ENCODE results near the gene DYNC1LI1.
"Not testable (repeated sequence)": the region's sequence is repeated elsewhere in the genome, so short reads cannot be mapped to it uniquely, and the experiment has no call there.

Gene DYNC1LI1

DNA sequence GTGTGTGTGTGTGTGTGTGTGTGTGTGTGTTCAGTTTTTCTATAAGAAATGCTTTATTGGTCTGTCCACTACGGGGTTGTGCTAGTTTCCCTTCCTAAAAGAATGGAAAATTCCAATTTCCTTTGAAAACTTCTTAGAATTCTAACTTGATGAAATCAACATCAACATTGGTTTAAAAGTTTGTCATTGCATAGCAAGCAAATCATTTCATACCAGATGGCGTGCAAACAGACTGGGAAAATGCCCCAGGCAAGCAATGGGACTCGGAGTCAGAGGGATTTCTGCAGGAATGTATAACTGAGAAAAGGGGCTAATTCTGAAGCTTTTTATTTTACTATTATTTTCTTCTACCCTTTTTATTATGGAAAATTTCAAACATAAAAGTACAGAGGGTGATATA, 13.1 kb upstream of the DYNC1LI1 start:
- DNase-seq, result peak; percentile 83

GRCh38 chr3:32578669-32579068, 8.0 kb upstream of the DYNC1LI1 start:
- DNase-seq, result not testable (repeated sequence)

GRCh38 chr3:32577581-32578556, 7.2 kb upstream of the DYNC1LI1 start:
- DNase-seq, result peak; percentile 52

DNA sequence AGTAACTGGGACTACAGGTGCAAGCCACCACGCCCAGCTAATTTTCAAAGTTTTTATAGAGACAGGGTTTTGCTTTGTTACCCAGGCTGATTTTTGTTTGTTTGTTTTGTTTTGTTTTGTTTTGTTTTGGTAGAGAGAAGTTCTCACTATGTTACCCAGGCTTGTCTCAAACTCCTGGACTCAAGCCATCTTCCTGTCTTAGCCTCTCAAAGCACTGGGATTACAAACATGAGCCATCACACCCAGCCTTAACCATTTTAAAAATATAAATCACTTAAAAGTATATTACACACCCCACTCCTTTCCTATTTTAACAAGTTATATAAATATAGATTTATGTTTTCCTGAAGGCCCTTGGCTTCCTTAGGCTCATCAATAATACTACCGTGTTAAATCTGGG, 6.5 kb upstream of the DYNC1LI1 start:
- no peak for DNase-seq

DNA sequence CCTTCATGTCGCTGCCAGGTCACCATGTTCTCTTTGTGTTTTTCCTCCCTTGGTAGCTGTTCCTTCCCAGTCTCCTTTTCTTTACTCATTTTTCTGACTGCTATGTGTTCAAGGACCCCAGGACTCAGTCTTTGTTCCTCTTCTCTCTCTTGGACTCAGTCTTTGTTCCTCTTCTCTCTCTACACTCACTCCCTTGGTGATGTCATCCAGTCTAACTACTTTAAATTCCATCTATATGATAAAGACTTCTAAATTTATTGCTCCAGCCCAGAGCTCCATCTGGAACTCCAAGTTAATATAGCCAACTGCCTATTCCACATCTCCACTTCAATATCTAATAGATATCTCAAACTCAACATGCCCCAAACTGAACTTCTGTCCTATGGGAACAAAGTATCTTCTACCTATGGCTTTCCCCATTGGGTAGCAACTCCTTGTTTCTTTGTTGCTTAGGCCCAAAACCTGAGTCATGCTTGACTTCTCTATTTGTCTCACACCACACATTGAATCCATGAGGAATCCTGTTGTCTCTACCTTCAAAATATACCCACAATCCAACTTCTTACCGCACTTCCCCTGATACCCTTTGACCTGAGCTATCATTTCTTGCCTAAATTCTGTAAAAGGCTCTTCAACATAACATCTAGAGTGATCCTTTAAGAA, 4.9 kb upstream of the DYNC1LI1 start:
- DNase-seq, result peak; percentile 70

GRCh38 chr3:32571192-32571485, 481 bp upstream of the DYNC1LI1 start:
- DNase-seq, result no peak

DNA sequence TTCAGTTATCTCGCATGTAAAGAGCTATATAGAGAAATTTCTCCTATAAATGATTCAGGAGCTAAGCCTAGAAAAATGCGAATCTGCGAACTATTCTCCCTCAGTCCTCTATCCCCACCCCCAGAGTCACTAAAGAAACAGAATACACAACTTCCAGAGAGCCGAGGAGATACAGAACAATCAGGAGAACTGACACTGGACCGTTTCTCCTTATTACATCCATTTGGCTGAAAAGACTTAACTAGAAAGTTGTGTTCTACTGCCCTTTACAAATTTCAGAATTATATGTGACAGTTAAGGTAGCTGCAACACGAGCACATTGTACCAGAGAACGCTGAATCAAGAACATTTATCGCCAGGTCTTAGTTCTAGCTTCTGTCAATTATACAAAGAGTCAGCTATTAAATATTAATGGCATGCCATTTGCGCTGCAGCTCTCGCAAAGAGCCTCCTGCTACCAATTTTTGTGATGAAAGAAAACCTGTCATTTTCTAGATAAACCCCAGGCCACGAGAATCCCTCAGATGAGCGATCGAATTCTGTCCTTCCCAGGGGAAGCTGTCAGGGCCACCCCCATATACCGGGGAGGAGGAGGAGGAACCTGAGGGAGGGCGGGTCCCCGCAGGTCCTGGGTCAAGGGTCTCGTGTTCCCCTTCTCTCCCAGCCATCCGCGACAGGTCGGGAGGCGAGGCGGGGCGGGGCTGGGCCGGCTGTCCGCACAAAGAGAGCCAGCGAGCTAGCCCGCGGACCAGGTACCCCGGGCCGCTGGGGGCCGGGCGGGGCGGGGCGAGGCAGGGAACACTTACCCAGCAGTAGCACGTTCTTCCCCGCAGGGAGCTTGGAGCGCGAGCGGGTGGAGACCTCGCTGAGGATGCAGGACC, 878 bp downstream of the DYNC1LI1 start:
- peak; percentile 55 for DNase-seq

GRCh38 chr3:32568953-32569352, 1.7 kb downstream of the DYNC1LI1 start:
- DNase-seq, result no peak

GRCh38 chr3:32564195-32564594, 6.5 kb downstream of the DYNC1LI1 start:
- no peak for DNase-seq

- DNase-seq, result no peak
Observed at GRCh38 chr3:32562640-32563039, 8.0 kb downstream of the DYNC1LI1 start.

DNA sequence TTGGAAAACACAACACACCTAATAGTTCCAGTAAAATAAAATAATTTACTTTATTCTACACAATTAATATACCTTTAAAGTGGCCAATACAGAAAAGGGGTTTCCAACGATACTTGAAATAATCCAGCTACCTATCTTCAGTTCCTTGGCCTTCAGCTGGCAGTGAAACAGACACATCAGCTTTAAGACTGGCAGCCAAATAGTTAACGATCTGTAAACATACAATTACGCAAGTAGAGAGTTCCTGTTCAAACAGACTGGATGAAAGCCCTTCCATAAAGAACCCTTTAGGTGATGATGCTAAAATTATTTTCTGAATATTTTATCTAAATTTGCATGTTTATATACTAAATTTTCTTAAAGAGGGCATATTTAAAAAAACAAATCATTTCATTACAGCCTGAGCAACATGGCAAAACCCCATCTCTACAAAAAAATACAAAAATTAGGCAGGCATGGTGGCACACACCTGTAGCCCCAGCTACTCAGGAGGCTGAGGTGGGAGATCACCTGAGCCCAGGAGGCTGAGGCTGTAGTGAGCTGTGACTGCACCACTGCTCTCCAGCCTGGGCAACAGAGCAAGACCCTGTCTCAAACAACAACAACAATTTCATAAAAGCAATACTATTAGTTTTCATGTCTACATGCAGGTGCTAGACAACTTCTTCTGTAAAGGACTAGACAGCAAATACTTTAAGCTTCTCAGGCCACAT, 12.9 kb downstream of the DYNC1LI1 start:
- no peak for DNase-seq

GRCh38 chr3:32556332-32556731, 14.3 kb downstream of the DYNC1LI1 start:
- DNase-seq, result no peak

GRCh38 chr3:32553973-32554372, 16.7 kb downstream of the DYNC1LI1 start:
- no peak for DNase-seq

DNA sequence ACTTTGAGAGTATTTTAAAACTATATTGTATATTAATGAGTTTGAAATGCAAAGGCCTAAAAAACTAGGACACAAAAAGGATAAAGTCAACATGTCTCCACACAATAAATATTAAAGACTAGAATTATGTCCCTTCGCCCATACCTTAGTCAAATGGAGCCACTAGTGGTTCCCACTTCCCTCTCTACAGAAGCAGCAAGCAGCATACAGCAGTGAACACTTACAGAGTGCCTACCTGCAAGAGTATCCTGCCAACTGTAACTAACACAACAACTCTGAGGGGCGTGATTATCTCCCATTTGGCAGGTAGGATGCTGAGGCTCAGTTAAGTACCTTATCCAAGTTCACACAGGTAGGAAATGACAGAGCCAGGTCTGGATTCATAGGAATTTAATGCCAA, 17.2 kb downstream of the DYNC1LI1 start:
- no peak for DNase-seq

GRCh38 chr3:32552013-32552412, 18.6 kb downstream of the DYNC1LI1 start:
- no peak for DNase-seq

DNA sequence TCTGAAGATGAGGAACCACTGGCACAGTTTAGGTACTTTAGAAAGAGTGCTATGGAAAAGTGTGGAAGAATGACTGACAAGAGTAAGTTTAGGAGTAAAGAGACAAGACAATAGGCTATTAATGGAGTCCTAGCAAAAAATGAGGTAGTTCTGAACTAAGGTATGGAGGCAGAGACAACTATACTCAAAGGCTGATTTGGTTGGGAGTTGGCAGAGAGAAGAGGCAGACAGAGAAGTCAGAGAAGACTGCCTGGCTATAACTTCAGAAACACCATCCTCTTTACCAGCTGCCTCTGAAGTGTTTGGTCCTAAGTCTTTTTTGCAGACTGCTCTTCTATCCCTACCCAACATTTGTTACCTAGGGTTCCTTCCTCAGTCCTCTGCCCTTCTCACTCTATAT, 19.2 kb downstream of the DYNC1LI1 start:
- no peak for DNase-seq

DNA sequence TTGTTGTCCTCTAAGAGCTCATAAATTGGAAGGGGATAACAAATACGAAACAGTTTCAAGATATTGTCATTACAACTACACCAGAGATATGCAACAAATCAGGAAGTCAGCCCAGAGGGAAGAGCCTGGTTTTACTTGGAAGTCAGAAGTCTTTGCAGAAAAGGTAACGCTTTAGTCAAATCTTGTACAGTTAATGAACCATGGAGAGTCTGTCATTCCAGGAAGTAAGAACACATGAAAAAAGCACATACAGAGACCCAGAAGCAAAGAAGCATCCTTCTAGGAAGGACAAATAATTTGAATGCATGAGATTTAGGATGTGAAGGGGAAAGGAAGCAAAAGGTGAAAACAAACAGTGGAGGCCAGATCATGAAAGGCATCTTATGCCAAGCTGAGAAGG, 19.6 kb downstream of the DYNC1LI1 start:
- DNase-seq, result no peak

DNA sequence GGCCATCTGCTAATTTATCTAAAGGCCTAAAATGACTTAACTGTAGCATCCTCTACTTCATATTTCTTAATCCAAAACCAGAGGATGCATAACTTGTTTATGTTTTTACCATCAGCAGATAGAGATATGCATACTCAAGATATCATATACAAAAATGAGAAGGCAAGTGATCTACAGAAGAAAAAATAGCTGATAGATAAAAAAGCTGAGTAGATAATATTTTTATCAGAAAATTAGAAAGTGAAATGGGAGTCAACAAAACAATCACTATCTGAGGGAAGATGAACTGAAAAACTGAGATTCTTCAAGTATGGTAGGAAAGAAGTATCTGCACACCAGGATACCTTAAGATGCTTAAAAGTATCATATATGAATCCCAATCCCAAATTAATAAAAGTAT, 25.4 kb downstream of the DYNC1LI1 start:
- DNase-seq, result no peak

- DNase-seq, result no peak
Observed at GRCh38 chr3:32544894-32545293, 25.8 kb downstream of the DYNC1LI1 start.

DNA sequence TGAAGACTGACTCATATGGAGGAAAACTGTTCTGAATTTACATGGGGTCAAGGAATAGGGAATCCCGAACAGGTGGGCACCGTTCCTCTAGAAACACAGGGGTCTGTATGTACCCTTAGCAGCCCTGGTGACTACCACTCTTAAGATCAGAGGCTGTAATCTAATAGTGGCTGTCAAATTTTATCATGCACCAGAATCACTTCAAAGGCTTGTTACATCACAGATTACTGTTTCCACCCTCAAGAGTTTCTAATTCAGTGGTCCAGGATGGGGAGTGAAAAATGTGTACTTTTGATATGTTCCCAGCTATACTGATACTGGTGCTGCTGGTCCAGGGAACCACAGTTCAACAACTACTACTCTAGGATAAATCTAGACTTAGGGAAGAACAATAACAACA, 27.9 kb downstream of the DYNC1LI1 start:
- no peak for DNase-seq

GRCh38 chr3:32540899-32541298, 29.8 kb downstream of the DYNC1LI1 start:
- DNase-seq, result no peak

- no peak for DNase-seq
Observed at GRCh38 chr3:32532434-32532833, 38.2 kb downstream of the DYNC1LI1 start.

Measured in fibroblast of skin of scalp (primary cell).